Measurements from ENCODE around the gene ETV4.

ETV4 gene

DNA sequence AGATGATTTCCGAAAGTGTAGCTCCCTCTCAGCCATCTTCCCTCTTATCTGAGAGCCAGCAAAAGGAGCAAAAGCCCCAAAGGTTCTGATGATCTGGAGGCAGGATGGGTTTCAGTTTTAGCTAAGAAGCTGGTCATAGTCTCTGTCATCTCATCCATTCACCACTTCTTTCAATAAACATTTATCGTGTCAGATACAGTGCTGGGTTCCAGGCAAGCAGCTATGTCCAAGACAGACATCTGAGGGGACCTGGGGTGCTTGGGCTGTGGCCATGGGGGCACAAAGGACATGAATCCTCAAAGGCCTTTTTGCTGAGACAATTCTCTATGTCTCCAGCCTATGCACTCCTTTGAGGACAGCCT lies 1.0 kb upstream of the ETV4 start:
- DNase-seq (ENCODE audit: low read depth in 1 of 2, low spot score in 1 of 2), result no peak

DNA sequence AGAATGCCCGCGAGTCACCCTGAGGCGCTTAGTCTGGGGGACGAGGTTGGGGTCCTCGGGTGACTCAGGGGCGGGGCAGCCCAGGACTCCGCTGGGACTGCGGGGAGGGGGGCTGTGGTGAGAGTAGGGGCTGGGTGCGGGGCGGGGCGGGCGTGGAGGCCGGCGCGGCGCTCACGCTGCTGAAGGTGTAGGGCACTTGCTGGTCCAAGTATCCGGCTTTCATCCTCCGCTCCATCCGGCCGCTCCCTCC lies 832 bp downstream of the ETV4 start:
- no peak for DNase-seq (ENCODE audit: low read depth in 1 of 2, low spot score in 1 of 2)

DNA sequence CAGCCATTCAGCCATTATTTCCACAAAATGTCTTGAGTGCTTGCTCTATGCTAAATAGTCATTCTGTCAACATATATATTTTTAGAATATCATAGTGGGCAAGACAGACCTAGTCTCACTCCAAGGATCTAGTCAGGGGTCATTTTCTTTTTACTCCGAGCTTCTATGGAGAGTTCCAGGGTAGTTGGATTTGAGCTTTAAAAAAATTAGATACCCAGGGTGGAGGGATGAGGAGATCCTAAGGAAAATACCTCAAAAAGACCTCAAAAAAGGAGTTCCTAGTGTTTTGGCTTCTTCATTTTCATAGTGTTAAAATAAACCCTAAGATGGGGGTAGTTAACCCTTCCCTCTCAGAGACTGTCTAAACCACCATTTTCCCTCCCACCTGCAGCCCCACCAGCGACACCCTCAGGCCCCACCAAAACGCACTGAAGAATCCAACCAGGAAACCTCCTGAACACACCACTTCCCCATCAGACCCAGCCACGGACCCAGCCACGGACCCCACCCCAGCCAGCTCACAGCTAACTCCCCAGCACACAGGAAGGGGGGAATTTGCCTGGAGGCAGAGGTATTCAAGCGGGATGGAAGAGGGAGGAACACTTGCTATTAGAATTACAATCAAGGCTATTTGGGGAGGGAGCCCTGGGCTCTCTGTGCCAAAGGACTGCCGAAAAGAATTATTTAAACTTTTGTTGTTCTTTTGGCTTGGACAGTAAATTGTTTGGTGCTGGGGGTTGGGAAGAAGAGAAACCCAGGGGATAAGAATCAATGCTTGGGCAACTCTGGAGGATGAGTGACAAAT lies 2.2 kb downstream of the ETV4 start:
- DNase-seq (ENCODE audit: low read depth in 1 of 2, low spot score in 1 of 2), result no peak

DNA sequence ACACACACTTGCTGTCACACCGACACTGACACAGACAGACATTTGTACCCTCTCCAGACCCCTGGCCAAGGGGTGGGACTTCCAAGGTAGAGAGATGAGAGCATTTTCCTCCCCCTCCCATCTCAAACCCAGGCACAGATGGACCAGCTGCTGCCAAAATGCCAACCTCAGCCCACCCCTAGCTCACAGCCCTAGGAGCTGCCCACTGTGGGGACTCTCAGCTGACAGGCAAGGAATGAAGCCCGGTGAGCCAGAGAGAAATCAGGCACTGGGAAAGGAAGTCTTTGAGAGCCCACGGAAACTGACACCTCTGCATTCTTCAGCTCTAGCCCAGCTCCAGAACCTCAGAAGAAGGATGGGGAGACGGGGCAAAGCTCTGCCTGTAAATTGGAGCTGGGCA lies 2.8 kb downstream of the ETV4 start:
- DNase-seq (ENCODE audit: low read depth in 1 of 2, low spot score in 1 of 2), result no peak

DNA sequence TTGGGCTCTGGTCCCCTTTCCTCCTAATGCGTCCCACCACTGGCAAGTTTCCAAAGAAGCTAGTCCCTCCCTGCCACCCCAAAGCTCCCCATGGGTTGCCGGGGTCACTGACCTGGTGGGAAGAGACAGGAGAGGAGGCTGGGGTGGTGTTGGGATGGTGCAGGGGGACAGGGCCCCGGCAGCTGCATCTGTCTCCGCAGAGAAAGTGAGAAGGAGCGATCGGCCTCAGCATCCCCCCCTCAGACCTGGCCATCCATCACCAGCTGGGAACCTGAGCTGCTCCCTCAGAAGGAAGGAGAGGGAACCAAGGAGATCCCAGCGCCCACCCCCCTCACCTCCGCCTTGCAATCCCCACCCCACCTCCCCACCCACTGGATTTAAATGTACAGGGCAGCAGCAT lies 3.3 kb downstream of the ETV4 start:
- no peak for DNase-seq (ENCODE audit: low read depth in 1 of 2, low spot score in 1 of 2)

DNA sequence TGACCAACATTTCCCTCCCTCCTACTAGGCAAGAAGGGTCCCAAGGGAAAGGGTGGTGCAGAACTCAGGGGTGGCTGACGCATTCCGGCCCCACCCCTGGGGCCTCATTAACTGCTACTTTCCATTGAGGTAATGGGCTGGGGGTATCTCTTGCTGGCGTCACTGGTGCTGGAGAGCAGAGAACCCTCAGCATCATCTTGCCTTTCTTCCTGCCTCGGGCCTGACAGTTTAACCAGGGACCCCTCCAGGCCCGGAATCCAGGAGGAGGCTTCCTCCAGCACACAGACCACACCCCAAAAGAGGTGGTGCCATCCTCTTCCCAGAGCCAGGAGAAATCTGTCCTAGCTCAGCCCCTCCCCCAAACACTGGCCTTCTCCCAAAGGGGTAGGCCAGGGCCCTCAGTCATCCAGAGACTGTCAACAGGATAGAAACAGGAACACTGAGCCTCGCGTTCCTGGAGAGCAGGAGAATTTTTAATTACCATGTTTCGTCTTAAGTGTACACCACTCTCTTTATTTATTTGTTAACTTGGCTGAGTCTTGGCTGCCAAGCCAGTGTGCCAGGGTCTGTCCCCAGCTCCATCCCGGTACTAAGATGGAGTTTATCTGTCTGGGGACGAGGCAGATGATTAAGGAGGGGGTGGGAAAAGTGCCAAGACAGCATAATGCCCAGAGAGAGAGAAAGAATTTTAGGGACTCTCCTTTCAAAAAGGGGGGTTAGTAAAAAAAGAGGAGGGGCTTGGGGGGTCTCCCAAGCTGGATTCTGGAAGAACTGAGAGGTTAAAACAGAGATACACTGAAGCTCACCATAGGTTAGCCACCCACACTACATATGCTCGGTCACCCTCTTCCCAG lies 5.1 kb downstream of the ETV4 start:
- DNase-seq (ENCODE audit: low read depth in 1 of 2, low spot score in 1 of 2), result no peak

DNA sequence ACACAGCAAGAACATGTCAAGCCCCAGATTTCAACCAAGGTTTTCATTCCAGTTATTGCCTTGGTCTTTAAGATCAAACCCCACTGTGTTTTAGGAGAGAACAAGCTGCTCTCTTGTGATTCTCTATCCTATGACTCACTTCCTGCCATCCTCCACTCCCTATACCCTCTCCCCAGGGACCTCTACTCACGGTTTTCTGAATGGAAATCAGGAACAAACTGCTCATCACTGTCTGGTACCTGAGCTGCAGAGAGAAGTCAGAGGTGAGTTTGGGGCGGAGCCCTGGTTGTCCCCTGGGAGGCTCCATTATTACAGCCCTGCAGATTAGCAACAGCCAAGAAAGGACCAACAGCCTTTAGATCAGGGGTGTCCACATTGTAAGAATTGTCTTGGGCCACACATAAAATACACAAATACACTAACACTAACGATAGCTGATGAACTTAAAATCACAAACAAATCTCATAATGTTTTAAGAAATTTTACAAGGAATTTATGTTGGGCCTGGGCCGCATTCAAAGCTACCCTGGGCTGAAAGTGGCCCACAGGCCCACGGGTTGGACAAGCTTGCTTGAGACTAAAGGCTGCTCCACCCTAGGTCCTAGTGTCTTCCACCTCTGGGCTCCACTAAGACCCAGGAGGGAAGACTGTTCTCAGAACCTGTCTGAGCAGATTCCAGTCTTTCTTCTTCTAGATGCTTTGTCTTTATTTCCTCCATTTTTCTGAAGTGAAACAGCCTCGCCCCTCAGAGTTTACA lies 9.7 kb downstream of the ETV4 start:
- DNase-seq (ENCODE audit: low read depth in 1 of 2, low spot score in 1 of 2), result no peak

DNA sequence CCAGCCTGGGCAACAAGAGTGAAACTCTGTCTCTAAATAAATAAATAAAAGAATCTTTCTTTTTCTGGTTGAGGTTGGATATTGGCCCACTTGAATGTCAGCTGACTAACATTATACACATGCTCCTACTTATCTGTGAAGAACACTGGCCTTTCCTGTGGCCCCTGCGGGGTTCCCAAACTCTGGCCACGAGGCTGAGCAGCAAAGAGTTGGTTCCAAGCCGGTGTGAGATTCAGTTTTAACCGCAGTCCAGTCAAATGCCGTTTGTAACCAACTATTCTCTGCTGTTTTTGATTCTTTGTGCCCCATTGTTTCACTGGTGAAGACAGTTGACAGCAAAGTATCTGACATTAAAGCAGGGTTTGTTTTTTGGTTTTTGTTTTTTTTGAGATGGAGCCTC lies 11.2 kb downstream of the ETV4 start:
- no peak for DNase-seq (ENCODE audit: low read depth in 1 of 2, low spot score in 1 of 2)

DNA sequence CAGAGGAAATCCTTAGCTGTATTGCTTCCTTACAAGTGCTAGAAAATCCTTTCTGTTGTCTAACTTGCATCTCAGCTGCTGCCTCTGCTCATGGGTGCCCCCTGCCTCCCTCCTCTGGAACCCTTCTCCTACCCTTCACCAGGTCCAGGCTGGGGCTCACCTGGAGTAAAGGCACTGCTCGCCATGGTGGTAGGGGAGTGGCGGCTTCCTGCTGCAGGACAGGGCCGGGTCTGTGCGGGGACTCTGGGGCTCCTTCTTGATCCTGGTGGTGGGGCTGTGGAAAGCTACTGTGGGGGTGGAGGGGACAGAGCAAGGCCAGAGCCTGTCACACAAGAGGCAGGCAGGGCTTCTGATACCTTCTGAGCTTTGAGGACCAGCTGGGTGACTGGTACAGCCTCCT lies 12.4 kb downstream of the ETV4 start:
- no peak for DNase-seq (ENCODE audit: low read depth in 1 of 2, low spot score in 1 of 2)

DNA sequence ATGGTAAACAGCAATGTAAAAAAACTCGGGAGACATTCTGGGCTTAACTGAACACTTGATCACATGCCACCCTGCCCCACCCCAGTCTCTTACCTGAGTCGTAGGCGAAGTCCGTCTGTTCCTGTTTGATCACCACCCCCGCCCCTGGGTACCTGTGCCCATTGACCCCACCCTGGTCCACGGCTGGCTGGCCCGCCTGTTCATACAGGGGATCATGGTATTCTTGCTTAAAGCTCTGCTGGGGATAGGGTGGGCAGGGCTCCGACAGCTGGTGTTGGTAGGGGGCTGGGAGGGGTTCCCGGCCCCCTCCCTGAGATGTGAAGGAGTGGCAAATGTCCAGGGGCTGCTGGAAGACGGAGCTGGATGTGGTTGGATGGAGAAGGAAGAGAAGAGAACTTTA lies 13.6 kb downstream of the ETV4 start:
- DNase-seq (ENCODE audit: low read depth in 1 of 2, low spot score in 1 of 2), result no peak

DNA sequence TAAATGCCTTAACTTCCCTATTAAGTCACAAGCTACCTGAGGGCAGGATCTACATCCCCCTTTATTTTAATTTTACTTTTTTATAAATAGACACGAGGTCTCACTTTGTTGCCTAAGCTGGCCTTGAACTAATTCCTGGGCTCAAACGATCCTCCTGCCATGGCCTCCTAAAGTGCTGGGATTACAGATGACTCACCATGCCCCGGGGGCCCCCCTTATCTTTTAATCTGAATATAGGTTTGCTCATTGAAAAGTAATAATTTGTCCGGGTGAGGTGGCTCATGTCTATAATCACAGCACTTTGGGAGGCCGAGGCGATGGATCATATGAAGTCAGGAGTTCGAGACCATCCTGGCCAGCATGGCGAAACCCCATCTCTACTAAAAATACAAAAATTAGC lies 14.2 kb downstream of the ETV4 start:
- no peak for DNase-seq (ENCODE audit: low read depth in 1 of 2, low spot score in 1 of 2)

DNA sequence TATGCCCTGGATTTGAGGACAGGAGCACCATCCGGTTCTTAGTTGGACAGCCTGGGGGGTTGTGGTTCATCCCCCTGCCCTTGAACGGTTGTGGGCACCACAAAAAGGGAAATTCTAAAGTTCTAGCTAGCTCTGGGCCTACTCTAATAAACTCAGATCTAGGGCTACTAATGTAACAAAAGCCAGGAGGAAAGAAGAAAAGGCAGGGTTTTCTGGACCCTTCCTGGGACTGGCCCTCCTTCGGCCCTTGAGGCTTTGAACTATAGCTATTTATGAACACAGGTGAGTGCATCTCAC lies 15.1 kb downstream of the ETV4 start:
- DNase-seq (ENCODE audit: low read depth in 1 of 2, low spot score in 1 of 2), result no peak

DNA sequence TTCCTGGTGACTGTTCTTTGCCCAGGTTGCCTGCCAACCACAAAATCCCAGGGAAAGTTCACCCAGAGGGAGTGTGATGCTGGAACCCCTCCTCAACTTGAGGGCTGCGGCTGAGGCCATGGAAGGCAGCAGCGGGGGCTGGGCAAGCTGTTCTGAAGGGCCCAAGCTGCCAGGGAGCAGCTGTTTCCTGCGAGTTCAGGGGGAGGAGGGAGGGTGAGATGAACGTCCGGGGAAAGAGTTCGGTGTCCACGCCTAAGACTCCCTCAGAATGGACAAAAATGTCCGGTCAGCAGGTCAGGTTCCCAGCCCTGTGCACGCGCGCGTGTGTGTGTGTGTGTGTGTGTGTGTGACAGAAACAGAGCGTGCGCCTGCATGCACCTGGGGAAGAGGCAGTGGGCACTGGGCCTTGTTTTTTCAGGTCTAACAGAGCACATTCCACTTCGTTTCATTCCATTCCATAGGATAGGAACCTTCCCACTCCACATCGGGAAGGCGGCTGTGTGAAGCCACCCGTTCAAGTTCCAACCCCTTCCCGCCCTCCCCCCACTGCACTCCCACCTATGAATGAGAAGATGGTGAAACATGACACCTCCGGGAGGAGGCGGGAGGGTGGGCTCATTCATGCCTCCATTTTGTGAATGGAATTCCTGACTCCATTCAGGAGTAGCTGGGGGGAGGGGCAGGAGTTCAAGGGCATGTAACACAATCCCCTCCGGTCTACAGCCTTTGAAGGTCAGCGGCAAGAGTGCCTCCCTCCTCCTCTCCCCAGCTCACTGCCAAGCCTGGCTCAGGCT lies 15.7 kb downstream of the ETV4 start:
- no peak for DNase-seq (ENCODE audit: low read depth in 1 of 2, low spot score in 1 of 2)

DNA sequence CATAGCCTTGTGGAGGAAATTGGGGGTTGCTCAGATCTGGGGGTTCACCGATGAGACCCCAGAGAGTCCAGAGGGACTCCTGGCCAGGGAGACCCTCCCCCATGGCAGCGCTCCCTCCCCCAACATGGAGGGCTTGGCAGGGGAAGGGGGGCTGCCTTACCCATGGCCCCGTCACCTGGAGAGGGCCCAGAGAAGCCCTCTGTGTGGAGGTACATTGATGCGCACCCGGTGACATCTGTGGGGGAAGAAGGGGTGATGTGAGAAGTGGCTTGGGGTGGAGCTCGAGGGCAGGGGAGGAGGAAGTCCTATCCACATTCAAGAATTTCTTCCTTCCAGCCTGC lies 16.2 kb downstream of the ETV4 start:
- DNase-seq (ENCODE audit: low read depth in 1 of 2, low spot score in 1 of 2), result no peak

DNA sequence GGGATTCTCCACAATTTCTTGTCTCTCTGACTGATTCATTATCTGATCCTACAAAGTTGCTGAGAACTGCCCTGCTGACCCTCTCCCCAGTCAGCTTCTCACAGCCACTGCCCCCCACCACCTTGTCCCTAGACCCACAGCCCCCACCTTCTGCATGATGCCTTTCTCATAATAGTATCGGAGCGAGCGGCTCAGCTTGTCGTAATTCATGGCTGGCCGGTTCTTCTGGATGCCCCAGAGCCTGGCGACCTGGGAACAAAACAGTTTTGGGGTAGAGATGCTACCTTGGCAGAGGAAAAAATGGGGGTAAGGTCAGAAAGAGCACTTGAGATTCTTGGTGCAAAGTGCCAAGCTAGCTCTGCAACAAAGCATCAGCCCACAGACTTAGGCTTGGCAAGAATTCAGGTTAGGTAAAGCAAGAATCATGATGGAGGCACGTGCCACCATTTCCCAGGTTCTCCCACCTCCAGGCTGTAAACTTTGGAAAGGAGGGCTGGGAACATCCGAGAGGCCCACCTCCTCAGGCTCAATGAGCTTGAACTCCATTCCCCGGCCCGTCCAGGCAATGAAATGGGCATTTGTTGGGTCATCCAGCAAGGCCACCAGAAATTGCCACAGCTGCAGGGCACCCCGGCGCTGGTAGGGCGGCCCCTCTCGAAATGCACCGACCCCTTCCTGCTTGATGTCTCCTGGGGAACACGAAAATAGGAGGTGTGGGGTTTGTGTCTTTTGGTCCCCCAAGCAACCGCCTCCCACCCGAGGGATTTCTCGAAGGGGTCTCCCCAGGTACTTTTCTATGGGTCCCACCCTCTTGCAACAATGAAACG lies 16.9 kb downstream of the ETV4 start:
- no peak for DNase-seq (ENCODE audit: low read depth in 1 of 2, low spot score in 1 of 2)

DNA sequence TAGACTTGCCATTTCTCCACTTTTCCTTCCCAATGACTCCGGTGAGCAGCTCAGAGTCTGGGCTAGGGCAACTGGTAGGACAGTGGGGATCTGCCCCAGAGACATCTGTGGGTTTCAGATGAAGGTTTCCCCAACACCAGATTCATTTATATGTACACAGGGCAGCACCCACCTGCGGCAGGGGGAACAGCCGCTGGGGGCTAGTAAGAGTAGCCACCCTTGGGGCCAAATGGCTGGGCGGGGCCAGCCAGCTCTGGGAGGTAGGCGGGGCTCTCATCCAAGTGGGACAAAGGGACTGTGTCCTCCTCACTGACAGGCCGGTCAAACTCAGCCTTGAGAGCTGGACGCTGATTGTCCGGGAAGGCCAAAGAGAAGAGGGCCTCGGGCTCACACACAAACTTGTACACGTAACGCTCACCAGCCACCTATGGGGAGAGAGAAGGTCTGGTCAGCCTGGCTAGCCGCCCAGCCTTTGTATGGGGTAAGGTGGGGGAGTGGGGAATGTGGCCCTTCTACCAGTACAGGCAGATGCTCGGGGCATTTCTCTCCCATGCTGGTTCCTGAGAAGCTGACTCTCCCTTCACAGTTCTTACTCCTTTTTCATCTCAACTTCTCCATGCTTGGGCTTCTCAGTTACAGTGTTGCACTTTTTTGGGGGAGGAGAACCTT lies 17.7 kb downstream of the ETV4 start:
- no peak for DNase-seq (ENCODE audit: low read depth in 1 of 2, low spot score in 1 of 2)

DNA sequence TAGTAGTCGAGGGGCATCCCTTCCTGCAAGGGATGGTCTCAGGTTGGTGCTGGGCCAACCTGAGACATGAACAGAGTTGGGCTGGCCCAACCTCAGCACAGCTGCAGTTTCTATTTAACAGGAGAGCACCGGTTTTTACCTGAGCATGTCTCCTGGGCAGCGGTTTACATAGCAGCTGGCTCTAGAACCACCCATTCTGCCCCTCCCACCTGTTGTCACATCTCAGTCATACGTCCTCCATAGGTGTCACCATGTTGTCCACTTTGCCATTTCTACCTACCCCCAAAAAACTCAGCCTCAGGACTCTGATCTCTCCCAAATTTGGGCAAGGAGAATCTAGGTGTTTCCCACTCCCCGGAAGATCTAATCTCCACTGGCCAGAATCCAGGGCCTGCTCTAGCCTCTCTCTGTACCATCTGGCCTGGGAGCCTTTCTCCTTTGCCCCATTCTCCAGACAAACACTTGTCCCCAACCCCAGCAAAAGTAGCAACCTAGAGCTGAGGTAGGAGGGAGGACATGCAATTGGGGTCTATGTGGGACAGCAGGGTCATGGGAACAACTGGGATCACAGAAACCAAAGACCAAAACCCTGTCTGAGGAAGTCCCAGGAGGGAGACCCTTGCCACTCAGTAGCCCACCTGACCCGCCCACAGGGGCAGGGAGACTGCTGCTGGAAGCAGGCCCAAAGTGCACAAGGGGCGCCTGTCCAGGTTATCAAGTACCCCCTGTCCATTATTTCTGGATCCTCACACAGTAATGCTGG lies 19.1 kb downstream of the ETV4 start:
- DNase-seq (ENCODE audit: low read depth in 1 of 2, low spot score in 1 of 2), result no peak

DNA sequence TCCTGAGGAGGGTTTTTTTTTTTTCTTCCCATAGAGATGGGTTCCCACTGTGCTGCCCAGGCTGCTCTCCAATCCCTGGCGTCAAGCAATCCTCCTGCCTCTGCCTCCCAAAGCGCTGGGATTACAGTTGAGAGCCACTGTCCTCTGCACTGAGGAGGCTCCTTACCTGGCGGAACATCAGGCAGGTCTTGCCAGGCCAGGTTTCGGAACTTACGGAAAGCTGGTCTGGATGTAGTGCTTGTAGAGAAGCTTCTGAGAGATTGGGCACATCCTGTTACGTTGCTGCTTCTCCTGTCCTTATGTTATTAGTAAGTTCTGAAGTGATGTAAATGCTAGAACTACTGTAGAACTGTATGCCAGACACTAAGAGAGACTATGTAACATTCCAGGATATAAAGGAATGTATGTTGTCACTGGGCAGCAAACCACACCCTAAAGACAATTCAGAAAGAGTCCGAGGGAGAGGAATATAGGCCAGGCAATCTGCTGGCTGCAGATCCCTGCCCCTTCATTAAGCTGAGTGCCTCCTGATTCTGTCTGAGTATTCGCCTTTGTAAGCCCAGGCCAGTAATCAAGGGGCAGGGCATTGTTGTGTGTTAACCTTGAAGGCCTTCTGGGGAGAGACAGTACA lies 21.1 kb downstream of the ETV4 start:
- DNase-seq (ENCODE audit: low read depth in 1 of 2, low spot score in 1 of 2), result no peak

DNA sequence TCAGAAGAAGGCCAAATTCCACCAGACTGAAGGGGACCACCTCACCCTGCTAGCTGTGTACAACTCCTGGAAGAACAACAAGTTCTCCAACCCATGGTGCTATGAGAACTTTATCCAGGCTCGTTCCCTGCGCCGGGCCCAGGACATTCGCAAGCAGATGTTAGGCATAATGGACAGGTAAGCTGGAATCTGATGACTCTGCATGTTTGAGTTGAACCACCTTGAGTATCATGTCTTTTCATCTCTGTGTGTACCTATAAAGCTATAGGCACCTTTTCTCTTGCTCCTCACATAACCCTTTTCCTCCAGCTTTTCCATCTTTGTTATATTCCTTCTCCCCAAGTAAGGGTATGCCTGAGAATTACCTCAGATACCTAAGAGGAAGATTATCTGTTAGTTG lies 24.8 kb downstream of the ETV4 start:
- DNase-seq (ENCODE audit: low read depth in 1 of 2, low spot score in 1 of 2), result no peak

Measured in stimulated activated CD4-positive, alpha-beta T cell treated with anti-CD3 and anti-CD28 coated beads, Interleukin-15, amount 100 ng/mL, for 1 hour (primary cell).